Measurements from ENCODE around the gene HPS5.

GRCh38 chr11:18265949-18266348, 56.0 kb downstream of the HPS5 start, which contains the start of gene SAA1:
- TF ChIP-seq CTCF (IDR thresholded peaks at IDR 0.05) (no peak), EZH2 (IDR thresholded peaks at IDR 0.05) (no peak)

Data from neural progenitor cell (in vitro differentiated cells).